Stimulated activated CD8-positive, alpha-beta memory T cell treated with anti-CD3 and anti-CD28 coated beads, Interleukin-4, amount 100 ng/mL, for 1 hour (primary cell): Measurements from ENCODE around the gene L1CAM.
A peak's percentile ranks its signal among the peaks of the same experiment; 100 is the strongest.

ENCODE experiments used
- DNase-seq, 2 donors: peaks; one replicate each; pipeline ENCODE4 v3.0.0-alpha.2; 2020; ENCODE audit warnings: low read depth in 2 of 2, low spot score in 1 of 2

The L1CAM gene

GRCh38 chrX:153885968-153886903, at the start of gene L1CAM:
Gene L1CAM, minus strand, starts transcription at chrX:153886173. Its CDS starts 10,337 bp downstream, at chrX:153875836.
- DNase-seq: no peak

GRCh38 chrX:153935326-153935851, 49.4 kb upstream of the L1CAM start:
- no peak for DNase-seq

GRCh38 chrX:153934762-153935325, 48.9 kb upstream of the L1CAM start, which contains the start of gene NAA10:
Gene NAA10, minus strand, starts transcription at chrX:153935037. Its CDS starts 133 bp downstream, at chrX:153934904.
- DNase-seq: no peak

GRCh38 chrX:153934148-153934761, 48.3 kb upstream of the L1CAM start:
- DNase-seq: no peak

- no peak for DNase-seq
Measured at GRCh38 chrX:153933748-153934147, 47.8 kb upstream of the L1CAM start.

- no peak for DNase-seq
Measured at GRCh38 chrX:153932220-153932915, 46.4 kb upstream of the L1CAM start.

GRCh38 chrX:153931748-153932147, 45.8 kb upstream of the L1CAM start:
- DNase-seq: no peak

- DNase-seq: no peak
Measured at GRCh38 chrX:153931151-153931550, 45.2 kb upstream of the L1CAM start.

- DNase-seq: no peak
Measured at GRCh38 chrX:153930011-153930910, 44.3 kb upstream of the L1CAM start.

- no peak for DNase-seq
Measured at GRCh38 chrX:153929576-153929975, 43.6 kb upstream of the L1CAM start.

GRCh38 chrX:153928846-153929245, 42.9 kb upstream of the L1CAM start:
- DNase-seq: no peak

- peak; percentile 80 to 83 for DNase-seq
Measured at GRCh38 chrX:153927922-153928760, 42.2 kb upstream of the L1CAM start.

GRCh38 chrX:153927672-153927921, 41.6 kb upstream of the L1CAM start:
- no peak for DNase-seq

- peak; percentile 42 to 49 for DNase-seq
Measured at GRCh38 chrX:153926858-153927671, 41.1 kb upstream of the L1CAM start.

GRCh38 chrX:153926552-153926857, 40.5 kb upstream of the L1CAM start:
- DNase-seq: no peak

- DNase-seq: no peak
Measured at GRCh38 chrX:153925739-153926551, 40.0 kb upstream of the L1CAM start, which contains the start of gene ARHGAP4. Gene ARHGAP4, minus strand, starts transcription at chrX:153926264. Its CDS starts 62 bp downstream, at chrX:153926202.

GRCh38 chrX:153925387-153925738, 39.4 kb upstream of the L1CAM start:
- no peak for DNase-seq
